HG03457 (cell line): ENCODE results near the gene KDM5B.
"Not testable (repeated sequence)": the region's sequence is repeated elsewhere in the genome, so short reads cannot be mapped to it uniquely, and the experiment has no call there.

Experiments
- ATAC-seq: cut with Tn5 transposase; IDR thresholded peaks from one replicate; pipeline ENCODE4 v1.9.1; 2021; ENCODE audit warnings: moderate number of reproducible peaks; ENCODE audit not compliant: unreplicated experiment

KDM5B gene

DNA sequence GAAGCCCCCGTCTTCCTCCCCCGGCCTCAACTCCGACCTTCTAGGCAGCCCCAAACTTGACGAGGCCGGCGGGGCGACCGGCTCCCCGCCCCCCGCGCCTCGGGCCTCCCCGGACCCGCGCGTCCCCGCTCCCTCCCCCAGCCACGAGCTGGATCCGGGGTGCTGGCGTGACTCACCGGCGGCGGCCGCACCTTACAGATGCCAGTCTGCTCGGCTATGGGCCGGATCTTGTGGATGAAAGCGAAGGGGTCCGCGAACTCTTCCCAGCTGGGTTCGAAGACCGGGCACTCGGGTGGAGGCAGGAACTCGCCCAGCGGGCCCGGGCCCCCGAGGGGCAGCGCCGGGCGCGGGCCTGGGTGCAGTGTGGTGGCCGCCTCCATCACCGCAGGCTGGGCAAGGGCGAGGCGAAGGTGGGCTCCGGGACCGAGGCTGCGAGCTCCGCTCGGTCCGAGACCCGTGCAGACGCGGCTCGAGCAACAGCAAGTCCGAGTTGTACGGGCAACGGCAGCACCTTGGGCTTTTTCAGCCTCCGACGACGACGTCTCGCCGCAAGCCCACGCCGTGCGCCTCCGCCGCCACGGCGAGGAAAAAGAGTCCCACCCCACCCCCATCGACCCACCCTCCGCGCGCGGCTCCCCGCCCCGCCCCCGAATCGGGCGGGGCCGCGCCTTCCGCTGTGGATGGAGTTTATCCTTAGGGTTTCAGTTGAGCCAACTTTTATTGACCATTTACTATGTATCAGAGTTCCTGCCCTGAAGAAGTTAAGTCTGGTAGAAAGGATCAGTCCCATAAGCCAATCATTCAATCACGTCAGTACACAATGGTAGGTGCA is at the start of gene KDM5B:
Gene KDM5B, minus strand, starts transcription at position 496 of the 832 bp plus-strand sequence. Its CDS starts 116 bp downstream, at position 380.
- no peak for ATAC-seq

DNA sequence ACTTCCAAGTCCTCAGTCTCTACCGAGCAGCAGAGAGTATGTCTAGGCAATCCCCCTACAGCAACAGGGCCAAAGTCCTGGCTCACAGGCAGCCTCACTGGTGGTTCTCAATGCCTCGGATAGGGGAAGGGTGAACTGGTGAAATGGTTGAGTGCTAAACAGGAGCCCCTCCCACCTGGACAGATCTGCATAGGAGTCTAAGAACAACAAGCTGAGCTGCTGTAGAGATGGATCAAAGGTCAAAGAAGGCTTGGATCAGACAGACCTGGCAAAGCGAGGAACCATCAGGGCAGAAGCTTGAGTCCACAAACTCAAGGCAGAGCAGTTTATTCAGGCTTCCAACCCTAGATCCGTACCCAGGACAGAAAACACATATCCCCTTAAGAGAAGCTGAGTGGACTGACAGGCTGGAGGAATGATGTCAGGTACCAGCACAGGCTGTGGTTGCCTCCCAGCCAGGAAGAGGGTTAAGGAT is 49.0 kb upstream of the KDM5B start:
- no peak for ATAC-seq

DNA sequence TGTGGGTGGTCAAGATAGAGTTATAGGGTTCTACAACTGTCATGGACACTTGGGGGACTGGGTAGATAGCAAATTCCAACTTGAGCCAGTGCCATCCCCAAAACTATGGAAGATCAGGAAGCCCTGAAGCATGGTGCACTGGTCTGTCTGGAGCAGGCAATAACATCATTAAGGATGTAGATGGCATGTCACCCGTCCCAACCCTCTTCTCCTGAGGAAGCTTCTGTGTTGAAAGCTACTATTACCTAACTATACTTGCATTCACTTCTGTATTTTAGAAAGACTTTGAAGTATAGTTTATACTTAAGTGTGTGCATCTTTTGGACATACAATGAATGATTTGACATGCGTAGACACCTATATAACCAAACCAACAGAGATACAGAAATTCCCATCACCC is 47.8 kb upstream of the KDM5B start:
- no peak for ATAC-seq

DNA sequence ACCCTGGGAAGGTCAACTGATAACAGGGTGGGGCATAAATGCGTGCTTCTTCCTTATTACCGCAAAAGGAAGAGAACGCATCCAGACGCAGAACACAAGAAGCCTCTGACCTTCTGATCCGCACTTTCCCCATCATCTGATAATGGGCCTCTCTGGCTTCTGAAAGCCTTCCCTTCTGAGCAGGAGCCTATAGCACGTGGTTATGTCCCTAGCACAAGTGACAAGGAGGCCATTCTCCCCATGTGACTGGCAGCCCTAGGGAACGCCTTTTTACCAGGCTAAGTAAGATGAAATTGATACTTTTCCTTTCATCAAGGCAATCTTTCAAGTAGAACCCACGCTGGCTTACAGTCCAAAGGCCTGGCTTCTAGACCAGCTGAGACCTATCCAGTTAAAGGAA is 46.6 kb upstream of the KDM5B start:
- ATAC-seq = no peak

DNA sequence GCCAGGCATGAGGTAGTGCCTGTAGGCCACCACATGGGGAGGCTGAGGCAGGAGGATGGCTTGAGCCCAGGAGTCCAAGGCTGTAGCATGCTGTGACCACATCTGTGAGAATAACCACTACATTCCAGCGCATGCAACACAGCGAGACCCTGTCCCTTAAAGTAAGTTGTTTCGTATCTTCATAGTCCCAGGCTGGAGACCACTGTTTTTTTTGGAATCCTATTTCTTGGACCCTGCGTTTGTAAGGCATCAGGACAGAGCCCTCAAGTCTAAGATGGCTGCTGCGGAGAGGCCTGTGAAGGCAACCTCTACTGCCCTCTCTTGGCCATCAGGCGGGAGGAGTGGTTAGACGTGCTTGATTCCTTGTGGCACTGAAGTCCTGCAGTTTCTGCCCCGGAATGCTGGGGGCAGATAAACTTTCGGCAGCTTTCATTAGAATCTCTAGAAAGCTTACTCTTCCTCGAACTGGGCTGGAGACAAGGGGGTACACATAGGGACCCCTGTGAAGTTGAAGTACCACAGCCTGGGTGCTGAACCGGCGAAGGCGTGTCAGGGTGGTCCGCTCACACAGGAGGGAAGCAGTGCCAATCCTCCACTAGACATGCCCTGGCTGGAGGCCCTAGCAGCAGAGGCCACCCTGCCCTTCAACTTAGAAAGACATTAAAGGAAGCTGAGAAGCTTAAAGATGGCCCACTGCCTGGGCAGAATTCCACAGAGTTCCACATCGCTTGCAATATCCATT is 44.1 kb upstream of the KDM5B start:
- no peak for ATAC-seq

DNA sequence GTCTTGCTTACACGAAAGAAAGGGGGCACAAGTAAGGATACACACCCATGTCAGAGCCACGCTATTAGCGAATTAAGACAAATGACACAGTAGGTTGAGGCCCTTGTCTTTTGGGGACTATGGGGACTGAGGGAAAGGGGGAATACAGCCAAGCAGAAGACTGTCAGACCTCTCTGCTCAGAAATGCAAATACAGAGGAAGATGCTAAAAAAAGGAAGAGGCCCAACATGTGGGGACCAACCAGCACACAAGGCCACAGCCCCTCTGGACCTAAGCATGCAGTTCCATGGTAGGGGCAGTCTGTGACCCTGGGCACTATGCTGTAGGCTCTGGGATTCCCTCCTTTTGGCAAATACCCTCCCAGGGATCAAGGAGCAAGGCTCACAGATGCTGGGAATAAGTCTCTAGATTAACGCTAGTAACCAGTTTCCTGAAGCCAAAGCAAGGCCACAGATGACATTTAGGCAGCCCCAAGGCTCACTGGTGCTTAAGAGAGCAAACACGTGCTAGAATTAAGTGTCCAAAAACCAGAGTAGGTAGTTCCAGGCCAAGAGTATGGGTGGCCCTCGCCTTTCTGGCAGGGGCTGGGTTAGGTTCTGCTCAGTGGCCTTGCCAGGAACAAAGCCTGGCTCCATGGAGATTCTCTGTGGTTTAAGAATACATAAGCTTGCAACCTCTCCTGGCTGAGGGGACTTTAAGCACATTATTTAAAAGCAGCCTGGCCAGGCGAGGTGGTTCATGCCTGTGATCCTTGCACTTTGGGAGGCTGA is 42.6 kb upstream of the KDM5B start:
- no peak for ATAC-seq

DNA sequence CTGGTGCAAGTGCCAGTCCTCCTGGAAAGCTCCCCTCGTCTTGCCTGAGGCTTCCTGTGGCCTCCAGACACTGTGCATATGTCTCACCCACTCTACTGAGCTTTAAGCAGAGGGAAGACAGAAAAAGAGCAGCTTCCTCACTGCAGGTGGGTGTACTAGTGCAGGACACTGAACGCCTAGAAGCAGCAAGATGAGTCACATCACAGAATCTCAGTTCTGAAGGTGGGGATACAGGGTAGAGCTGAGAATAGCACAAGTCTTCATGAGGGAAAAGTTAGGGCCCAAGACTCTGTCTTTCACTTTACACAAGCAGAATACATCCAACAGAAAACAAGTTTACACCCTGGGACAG is 39.9 kb upstream of the KDM5B start:
- no peak for ATAC-seq

DNA sequence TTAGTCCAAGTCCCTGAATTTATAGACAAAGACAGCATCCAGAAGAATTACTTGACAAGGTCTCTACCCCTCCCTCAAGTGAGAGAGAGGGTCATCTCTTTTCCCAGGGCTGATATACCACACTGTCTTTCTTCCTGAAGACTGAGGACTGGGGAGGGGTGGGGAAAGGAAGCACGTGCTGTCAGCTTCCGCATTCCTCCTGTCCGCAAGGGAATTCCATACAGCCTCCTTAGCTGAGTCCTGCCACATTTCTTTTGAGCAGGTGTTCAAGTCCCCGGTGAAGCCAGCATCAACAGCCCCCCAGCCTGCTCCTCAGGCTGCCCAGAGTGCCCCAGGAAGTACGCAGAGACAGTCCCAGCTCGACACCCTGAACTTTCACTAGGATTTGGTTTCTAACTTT is 36.7 kb upstream of the KDM5B start:
- ATAC-seq = no peak

DNA sequence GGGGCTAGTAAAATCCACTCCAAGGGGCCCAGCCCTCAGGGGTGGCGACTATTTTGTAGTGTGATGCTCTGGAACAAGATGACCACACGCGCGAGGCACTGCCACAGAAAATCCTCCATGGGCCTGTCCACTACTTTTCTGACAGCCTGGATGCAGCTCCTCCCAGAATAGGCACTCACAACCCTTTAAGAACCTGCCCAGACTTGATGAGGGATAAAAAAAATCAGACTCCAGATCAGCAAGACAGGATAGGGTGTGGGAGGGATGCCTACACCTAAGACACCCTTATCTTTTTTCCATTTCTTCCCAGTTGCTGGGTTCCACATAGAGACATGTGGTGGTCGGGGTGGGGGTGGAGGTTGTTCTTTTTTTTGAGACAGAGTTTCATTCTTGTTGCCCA is 36.0 kb upstream of the KDM5B start:
- ATAC-seq = no peak

DNA sequence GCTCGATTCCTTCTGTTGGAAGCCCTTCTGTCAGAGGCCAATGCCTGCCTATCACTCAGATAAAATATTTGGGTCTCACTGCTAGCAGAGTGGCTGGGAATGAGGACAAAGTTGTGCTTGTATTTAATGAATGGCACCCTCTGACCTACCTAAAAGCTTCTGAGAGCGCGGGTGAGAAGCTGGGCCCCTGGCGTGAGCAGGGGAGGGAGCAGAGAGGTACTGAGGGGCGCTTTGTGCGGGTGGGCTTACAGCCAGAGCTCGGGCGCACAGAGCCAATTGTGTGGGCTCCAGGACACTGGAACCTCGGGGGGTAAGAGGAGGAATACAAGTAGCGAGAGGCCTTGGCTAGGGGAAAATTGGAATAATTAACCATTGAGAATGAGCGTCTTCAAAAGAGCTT is 34.9 kb upstream of the KDM5B start:
- no peak for ATAC-seq

DNA sequence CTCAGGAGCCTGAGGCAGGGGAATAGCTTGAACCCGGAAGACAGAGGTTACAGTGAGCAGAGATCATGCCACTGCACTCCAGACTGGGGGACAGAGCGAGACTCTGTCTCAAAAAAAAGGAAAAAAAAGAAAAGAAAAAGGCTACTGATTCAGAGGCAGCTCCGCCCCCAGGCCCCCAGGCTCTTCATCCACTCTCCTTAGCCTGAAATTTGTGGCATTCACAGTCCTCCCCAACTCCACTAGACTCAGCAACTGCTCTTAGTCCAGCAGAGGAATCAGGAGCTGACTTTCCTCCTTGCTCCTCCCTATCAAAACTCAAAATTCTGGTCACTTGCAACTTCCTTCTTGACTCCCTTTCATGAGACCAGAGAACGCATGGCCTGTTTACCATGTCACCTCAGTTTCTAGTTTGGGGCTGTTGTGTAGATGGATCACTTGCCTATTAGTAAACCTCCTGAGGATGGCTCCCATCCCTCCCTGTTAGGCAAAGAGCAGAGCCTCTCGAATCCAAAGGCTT is 29.6 kb upstream of the KDM5B start:
- ATAC-seq = no peak

DNA sequence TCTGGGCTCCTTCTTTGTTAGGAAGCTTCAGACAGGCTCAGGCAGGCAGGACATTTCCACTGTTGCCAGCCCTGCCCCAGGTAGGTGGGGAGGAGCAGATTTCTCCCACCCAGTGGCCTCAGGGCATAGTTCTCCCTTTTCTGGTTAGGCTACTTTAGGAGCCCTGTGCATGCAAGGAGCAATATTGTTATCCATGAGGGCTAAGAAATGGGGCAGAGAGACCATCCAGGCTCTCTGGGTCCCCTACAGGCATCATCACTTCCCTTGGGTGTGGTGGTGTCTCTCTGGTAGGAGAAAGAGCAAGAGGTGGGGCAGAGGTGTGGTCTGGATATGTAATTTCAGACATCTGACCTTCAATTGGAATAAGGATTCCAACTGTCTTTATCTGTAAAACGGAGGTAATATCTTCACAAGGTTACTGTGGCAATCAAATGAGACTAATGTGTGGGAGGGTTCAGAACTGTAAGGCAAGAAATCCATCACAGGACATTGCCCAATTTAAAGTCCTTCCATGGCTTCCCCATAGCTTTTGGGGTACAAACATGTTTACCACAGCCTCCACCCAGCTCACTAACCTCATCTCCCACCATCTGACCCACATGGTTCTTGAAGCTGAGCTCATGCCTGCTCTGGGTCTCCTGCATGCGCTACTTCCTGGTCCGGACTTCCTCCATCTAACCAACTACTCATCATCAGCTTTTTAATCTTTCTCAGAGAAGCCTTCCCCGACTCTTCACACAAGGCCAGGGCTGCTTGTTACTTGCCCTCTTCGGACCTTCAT is 28.6 kb upstream of the KDM5B start:
- ATAC-seq = no peak

DNA sequence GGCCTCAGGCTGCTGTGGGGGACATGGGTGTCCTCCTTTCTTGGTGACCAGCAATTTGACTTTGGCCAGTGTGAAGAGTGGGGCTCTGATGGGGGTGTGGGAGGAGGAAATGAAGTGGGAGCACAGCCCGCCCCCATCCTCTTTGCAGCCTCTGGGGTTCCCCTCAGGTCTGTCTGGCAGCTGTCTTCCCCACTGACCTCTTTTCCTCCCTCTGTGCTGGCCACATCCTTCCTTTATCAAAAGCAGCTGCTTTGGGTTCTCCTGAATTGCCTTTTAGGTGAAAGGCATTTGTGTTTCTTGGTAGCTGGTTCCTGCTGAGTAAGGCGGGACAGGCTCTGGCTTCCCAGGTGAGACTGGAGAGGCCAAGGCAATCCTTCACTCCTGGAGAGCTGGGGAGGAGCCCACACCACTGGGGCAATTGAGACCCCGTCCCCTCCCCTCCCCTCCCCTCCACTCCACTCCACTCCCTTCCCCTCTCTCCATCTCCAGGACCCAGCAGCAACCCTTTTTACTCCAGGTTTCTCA is 27.4 kb upstream of the KDM5B start:
- no peak for ATAC-seq

DNA sequence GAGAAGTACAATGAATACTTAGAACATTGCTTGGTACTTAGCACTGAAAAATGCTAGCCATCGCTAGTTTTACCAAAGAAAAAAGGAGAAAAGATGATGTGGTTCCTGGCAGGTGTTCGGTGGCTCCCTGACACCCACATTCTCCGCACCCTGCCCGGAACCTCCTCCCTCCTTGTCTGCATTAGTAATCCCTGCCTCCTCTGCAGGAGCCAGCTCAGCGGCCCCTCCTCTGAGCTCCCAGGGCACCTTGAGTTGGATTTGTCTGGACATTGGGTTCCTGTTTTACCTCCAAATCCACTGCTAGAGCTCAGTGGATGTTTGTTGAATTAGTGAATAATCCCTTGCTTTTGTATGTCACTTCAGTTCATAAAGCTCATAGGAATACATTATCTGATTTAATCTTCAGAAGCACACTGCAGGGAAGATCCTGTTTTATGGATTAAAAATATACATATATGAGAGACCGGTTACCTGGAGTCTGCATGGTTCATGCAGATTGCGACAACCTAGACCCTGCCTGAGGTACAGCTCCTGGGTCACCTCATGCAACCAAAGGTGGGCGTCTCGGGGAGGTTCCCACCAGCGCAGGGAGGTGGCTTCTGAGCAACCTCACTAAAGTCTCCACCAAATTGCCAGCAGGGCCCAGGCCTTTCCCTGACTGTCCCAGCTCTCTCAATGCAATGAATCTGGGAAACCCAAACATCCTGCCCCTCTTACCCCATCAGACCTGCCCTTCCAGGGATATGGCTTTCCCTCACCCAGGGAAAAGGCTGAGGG is 26.7 kb upstream of the KDM5B start:
- no peak for ATAC-seq

DNA sequence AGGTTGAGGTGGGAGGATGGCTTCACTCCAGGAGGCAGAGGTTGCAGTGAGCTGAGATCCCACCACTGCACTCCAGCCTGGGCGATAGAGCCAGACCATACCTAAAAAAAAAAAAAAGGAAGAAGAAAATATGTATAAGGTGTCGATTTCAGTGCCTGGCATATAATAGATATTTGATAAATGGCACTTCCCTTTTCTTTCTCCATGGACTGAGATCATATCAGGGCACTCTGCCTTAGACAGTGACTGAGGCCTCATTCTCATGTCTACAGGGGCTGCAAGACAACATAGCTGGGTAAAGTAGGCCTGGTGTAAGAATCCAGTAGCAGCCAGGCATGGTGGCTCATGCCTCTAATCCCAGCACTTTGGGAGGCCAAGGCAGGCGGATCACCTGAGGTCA is 23.7 kb upstream of the KDM5B start:
- no peak for ATAC-seq

DNA sequence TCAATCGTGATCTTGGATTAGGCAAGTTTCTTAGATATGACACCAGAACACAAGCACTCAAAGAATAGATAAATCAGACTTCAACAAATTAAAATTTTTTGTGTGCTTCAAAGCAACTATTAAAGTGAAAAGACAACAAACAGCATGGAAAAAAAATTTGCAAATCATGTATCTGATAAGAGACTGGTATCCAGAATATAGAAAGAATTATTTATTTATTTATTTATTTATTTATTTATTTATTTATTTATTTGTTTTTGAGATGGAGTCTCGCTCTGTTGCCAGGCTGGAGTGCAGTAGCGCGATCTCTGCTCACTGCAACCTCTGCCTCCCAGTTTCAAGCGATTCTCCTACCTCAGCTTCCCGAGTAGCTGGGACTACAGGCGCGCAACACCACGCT is 21.0 kb upstream of the KDM5B start:
- not testable (repeated sequence) for ATAC-seq

DNA sequence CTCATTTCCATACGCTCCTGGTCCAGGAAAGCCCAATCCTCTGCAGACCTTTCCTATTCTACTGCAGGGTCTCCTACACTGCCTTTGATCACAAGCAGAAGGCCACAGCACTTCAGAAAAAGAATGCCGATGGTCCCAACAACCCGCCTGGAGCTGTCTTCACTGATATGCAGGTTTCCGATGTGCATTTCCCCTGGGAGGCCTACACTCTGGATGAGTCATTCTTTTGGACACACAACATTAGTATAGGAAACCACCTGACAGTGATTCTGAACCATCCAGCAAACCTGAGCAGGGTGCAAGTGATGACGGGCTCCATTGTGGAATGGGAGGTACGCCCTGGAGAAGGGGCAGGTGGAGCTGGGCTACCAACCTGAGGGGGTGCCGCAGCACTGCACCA is 17.5 kb upstream of the KDM5B start:
- ATAC-seq = no peak

DNA sequence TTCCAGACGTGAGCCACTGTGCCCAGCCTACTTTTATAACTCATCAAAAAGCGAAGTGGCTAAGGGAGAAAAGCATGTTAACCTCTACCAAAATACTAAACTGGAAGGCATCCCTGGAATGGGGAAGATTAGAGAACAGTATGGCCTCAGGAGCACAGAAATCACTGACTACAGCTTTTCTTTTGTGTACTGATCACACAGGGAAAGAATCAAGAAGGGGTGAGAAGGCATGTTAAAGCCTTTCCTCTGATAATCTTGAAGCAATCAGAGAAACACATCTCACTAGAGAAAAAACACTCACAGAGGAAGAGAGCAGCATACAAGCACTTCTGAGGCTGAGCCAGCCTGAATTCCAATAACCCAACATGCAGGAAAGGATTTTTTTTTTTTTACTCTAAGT is 13.2 kb upstream of the KDM5B start:
- ATAC-seq = no peak

DNA sequence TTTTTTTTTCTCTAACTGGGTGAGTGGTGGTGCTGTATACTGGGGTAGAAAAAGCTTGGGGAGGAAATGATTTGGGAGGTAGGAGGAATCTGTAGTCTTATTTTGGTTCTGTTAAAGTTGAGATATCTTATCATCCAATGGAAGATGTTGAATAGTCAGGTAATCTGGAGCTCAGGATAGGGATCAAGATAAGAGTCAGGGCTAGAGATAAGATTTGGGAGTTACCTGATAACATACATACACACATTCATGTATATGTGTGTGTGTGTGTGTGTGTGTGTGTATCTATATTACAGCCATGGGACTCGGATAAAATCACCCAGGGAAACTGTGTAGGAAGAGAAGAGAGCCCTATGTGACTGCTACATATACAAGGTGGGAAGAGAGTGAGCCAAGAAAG is 10.6 kb upstream of the KDM5B start:
- ATAC-seq = no peak

DNA sequence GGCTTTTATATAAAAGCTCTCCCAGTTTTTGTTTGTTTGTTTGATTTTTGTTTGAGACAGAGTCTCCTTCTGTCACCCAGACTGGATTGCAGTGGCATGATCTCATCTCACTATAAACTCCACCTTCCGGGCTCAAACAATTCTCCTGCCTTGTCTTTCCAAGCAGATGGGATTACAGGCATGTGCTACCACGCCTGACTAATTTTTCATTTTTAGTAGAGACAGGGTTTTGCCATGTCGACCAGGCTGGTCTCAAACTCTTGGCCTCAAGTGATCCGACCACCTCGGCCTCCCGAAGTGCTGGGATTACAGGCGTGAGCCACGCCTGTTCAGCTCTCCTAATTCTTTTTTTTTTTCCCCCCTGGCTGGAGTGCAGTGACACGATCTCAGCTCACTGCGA is 6.9 kb upstream of the KDM5B start:
- no peak for ATAC-seq
